Mucosa of gallbladder (tissue), 1 donor: ENCODE measurements around the gene IFNG. TPM values are rescaled to one million over a fixed set of nuclear protein-coding genes. Genes with fewer than 3 reads are reported as not detected.

Experiments
- DNase-seq: peaks from one replicate; pipeline ENCODE4 v3.0.0-alpha.2; 2020; ENCODE audit warnings: low spot score
- total RNA-seq: library from RNA; stranded (reverse); gene quantifications from one replicate; pipeline ENCODE4 v1.2.1, GENCODE V29; 2021
- donor health status: DM: no; HTN: no; CAD: no.

The IFNG gene
- total RNA-seq, 1 donor from 2014 or later = 0.66 TPM

DNA sequence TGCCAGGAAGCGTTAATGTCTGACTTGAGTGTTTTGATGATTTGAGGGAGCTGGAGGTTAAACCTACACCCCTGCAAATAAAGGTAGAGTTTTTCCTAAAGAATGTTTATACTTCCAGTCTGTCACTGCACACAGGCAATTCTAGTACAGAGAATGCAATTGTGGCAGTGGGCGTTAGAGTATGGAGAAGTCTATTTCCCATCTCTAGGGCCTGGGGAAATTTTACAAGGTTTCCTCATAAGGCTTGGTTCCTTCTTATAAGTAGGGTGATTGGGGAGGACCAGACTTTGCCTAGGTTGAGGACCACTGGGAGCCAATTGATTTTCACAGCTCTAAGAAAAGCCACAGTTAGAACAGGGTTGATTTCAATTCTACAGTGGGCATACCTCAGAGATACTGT, 44.3 kb downstream of the IFNG start:
- no peak for DNase-seq

DNA sequence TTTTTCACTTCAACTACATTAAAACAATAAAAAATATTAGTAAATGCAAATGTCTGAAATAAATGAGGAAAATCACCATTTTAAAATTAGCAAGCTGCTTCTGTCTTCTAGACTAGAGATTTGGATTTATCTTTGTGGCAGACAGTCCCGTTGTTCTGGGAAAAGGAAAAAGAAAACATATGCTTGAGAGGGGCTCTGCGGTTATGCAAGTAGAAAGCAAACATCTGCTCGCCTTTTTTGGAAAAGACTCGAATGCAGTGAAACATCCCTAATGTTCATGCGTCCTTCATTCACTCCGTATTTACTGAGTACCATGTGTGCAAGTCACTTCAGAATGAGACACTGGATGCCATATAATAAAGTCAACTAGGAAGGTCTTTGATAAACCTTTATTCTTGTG, 44.9 kb downstream of the IFNG start:
- DNase-seq = no peak

DNA sequence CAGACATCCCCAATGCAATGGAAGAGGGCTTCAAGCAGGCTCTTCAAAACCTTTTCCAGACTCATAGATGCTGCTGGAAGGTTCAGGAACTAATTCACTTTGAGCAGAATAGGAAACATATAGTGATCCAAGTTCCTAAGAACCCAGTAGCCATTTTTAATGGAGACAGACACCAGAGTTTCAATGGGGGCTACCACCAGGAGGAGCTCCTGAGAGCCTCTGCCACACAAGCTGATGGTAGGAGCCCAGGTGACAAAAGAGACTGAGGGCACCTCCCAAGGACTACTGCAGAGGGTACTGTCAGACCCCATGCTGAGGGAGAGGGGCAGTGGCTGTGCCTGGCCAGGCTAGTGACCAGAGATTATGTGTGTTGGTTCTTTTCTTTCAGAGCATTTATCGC, 45.9 kb downstream of the IFNG start:
- DNase-seq = peak; percentile 14

DNA sequence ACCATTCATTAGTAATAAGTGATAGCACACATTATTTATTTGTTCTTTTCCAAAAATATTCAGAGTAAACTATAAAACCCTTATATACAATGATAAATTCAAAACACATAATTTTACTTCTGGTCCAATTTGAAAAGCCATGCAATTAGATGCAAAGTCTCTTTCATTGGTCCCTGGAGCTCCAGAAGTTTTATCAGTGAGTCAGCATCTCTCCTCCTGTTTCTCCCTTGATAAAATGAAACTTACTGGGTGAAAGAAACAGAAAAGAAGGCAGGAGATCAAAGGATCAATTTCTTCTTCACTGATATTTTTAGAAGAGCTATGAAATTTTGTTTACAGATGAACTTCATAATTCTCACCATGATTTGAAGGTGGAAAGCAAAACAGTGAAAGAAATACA, 47.5 kb downstream of the IFNG start:
- no peak for DNase-seq

DNA sequence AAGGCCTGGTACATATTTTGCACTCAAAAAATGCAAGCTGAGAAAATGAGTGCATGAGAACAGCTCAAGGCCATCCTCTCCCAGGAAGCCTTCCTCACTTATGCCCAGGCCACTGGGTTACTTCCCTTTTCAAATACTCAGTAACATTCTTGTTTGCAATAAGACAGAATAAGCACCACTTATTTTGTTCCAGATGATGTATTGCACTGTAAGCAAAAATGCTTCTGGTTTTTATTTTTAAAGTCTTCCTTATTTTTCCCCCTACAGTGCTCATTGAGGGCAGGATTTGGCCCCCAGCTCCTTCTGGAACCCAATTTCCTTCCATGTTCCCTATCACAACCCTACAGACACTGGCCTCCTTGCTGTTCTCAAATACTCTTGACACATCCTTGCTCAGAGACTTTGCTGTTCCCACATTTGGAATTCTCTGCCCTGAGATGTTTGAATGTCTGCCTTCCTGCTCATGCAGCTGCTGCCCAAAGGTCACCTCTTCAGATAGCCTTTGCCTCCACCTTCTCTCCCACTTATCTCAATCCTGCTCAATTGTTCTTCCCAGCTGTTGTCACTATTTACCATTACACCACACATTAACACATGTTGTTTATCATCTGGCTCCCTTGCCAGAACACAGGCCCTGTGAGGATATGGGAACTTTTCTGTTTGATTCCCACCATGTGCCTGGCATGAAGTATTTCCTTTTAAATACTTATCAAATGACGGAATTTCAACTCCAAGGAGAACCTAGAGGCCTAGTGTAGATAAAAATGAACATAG, 49.9 kb downstream of the IFNG start:
- no peak for DNase-seq

DNA sequence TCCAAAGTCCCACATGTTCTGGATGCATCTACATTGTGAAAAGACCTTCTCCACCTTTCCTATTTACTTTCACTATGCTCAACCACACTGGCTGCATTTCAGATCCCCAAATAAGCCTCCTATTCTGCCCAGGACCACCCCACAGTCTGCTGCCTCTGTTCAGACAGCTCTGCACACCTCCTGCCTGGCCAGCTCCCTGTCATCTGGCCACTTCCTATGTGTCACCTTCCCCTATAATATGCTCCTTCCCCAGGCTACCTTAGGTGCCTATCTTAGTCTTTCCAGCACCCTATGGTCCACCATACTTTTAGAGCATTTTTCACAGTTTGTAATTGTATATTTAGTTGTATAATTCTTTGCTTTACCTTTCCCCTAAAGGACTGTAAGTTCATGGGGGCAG, 50.5 kb downstream of the IFNG start:
- no peak for DNase-seq

DNA sequence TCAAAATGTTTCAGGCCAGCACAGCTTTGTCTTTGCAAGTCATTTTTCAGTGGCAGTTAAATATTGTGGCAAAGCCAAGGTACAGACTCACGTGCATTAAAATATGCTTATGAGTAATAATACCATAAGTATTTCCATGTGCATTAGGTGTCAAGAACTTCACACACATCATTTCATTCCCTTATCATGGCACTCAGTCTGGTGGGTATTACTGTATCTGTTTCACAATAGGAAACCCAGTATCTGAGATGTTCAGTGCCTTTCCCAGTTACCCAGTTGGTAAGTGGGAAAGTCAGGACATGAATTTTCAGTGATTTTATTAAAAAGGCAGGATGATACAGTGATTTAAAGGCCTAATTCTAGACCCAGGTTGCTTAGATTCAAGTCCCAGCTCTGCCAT, 52.9 kb downstream of the IFNG start:
- DNase-seq = no peak

DNA sequence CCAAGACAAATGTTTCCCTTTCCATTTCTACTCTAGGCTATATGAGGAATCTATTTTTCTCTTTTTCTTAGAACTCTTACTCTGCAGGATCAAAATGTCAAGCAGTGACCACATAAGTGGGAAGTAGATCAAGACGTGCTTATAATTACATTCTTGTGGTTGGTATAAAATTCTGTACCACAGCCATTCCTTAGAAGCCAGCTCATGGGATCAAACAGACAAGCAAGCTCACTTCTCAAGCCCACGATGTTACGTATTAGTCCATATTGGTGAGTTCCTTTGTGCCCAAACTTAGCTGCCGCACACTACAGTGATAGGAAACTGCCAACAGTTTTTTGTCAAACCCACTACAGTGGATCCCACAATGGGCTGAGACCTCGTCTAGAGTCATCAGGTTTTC, 53.4 kb downstream of the IFNG start:
- DNase-seq = no peak

Other genes starting within 250 kb of the IFNG start
- gene IFNG-AS1, start 170.3 kb downstream of the IFNG start, total RNA-seq = not detected
- gene IL26, start 66.1 kb upstream of the IFNG start, total RNA-seq = not detected
- not detected for gene IL22, start 93.9 kb upstream of the IFNG start, total RNA-seq
- 15.0 TPM for gene MDM1, start 172.6 kb upstream of the IFNG start, total RNA-seq